HepG2 (cell line): ENCODE results near the gene MYH9. TPM values are rescaled to one million over a fixed set of nuclear protein-coding genes. Genes with fewer than 3 reads are reported as not detected.

Source experiments
- ATAC-seq: fragments of 200-7000 bp; cut with Tn5 transposase; 3 replicates; pipeline ENCODE4 v1.9.1; 2020; ENCODE audit warnings: mild to moderate bottlenecking, moderate library complexity
- BruUV-seq: library from RNA; stranded (reverse); fragments of 400-500 nt; replicated peaks from 2 replicates; lab custom pipeline; 2021; lab: Mats Ljungman, UMichigan
- CTCF ChIA-PET: fragments of 300-600 bp; formaldehyde crosslinking; extraction: SDS; loops from one replicate; lab custom pipeline; 2021; ENCODE audit warnings: low total read pairs, inconsistent platforms, low intra/inter-chr PET ratio; lab: Yijun Ruan, JAX
- POLR2A ChIA-PET: fragments of 350-600 bp; sonication (Branson Sonifier 250); formaldehyde crosslinking; loops from one replicate; lab custom pipeline; 2020; ENCODE audit warnings: antibody characterized with exemption, inconsistent platforms; lab: Yijun Ruan, JAX
- DNase-seq: peaks from one replicate; pipeline ENCODE4 v3.0.0-alpha.2; 2015; ENCODE audit warnings: low spot score
- FAIRE-seq: peaks from 3 replicates; lab custom pipeline; 2011; peaks lifted over from hg19 to GRCh38; lab: Jason Lieb, UNC
- H2AFZ ChIP-seq: one replicate; pipeline ENCODE4 v1.6.1; 2011; ENCODE audit warnings: low read length, inconsistent platforms
- H3K27ac ChIP-seq: fragments of 300-600 bp; 3 replicates; pipeline ENCODE4 v1.8.0; 2011; ENCODE audit warnings: mixed run types, mild to moderate bottlenecking, mixed read lengths, low read length, inconsistent platforms; ENCODE audit not compliant: insufficient read depth; ENCODE audit errors: extremely low read length
- H3K27me3 ChIP-seq, 2 experiments: fragments of 200-600 bp in 1 of 2; 2 replicates in 1 of 2; 3 replicates in 1 of 2; pipeline versions ENCODE4 v1.6.0 to v1.8.0; 2011; ENCODE audit warnings: low read length in 2 of 2, mild to moderate bottlenecking in 2 of 2, moderate library complexity in 2 of 2, inconsistent platforms in 1 of 2; ENCODE audit not compliant: insufficient read depth in 2 of 2, control insufficient read depth in 1 of 2
- H3K36me3 ChIP-seq, 2 experiments: fragments of 200-600 bp in 1 of 2; replicated peaks in 1 of 2; 2 replicates in 1 of 2; 3 replicates in 1 of 2; pipeline versions ENCODE4 v1.5.1 to v1.8.0; 2011; ENCODE audit warnings: low read length in 2 of 2, inconsistent platforms in 1 of 2; ENCODE audit not compliant: insufficient read depth in 2 of 2, control insufficient read depth in 1 of 2
- H3K4me1 ChIP-seq: 2 replicates; pipeline ENCODE4 v1.5.1; 2012; ENCODE audit warnings: low read length, inconsistent platforms; ENCODE audit not compliant: insufficient read depth
- H3K4me2 ChIP-seq: 2 replicates; pipeline ENCODE4 v1.6.0; 2011; ENCODE audit warnings: low read depth, low read length, inconsistent platforms
- H3K4me3 ChIP-seq, 3 experiments: fragments of 200-600 bp in 1 of 3; sonication (generic), shearing (Covaris generic) in 1 of 3; replicated peaks in 1 of 3; 2 replicates each; pipeline ENCODE4 v1.5.1; 2011 to 2016; ENCODE audit warnings: low read length in 3 of 3, inconsistent platforms in 2 of 3, low read depth in 2 of 3, mild to moderate bottlenecking in 2 of 3, control low read depth in 1 of 3, mixed read lengths in 1 of 3; ENCODE audit not compliant: insufficient read depth in 1 of 3
- H3K79me2 ChIP-seq: one replicate; pipeline ENCODE4 v1.6.1; 2011; ENCODE audit warnings: low read length, inconsistent platforms; ENCODE audit not compliant: insufficient read depth
- H3K9ac ChIP-seq: 2 replicates; pipeline ENCODE4 v1.6.0; 2011; ENCODE audit warnings: mild to moderate bottlenecking, low read depth, low read length, inconsistent platforms; ENCODE audit not compliant: insufficient read depth
- H3K9me3 ChIP-seq: 2 replicates; pipeline ENCODE4 v1.5.1; 2012; ENCODE audit warnings: mild to moderate bottlenecking, low read length
- H4K20me1 ChIP-seq: 2 replicates; pipeline ENCODE4 v1.6.0; 2011; ENCODE audit warnings: inconsistent platforms, mild to moderate bottlenecking, low read length, moderate library complexity; ENCODE audit not compliant: insufficient read depth
- AGO2 ChIP-seq: fragments of 200-400 bp; formaldehyde crosslinking; optimal IDR thresholded peaks from 2 replicates; pipeline ENCODE3; 2017; ENCODE audit warnings: mild to moderate bottlenecking, low read depth, low read length, moderate library complexity
- POLR2A ChIP-seq, 2 experiments: IDR thresholded peaks; 2 replicates each; pipeline ENCODE4 v1.6.1; 2011; ENCODE audit warnings: low read depth in 2 of 2, low read length in 2 of 2, mild to moderate bottlenecking in 1 of 2, moderate library complexity in 1 of 2; ENCODE audit not compliant: insufficient read depth in 1 of 2
- TOPORS ChIP-seq: sonication (generic); formaldehyde crosslinking; IDR thresholded peaks from 2 replicates; pipeline ENCODE4 v1.8.0; 2023; ENCODE audit warnings: mild to moderate bottlenecking, missing genetic modification reagents
- ZNF629 ChIP-seq: sonication (generic); formaldehyde crosslinking; conservative IDR thresholded peaks from 2 replicates; pipeline ENCODE4 v1.5.0; 2020; ENCODE audit warnings: missing genetic modification reagents
- WGBS: methylation state at CpG from one replicate; pipeline ENCODE4 v1.1.6; 2017; ENCODE audit warnings: low lambda C conversion rate; 5-methylcytosine and 5-hydroxymethylcytosine counted together
- in situ Hi-C: cut with HindIII; loops from 2 replicates; pipeline ENCODE4 v1.10.0; 2017; ENCODE audit warnings: low pct_unique_long_range_greater_than_20kb; ENCODE audit not compliant: extremely low pct_ligation_motif_present
- intact Hi-C: fragments of 100-400 bp; cut with micrococcal nuclease; formaldehyde crosslinking; loops from one replicate; pipeline ENCODE4 v1.10.0; 2022; ENCODE audit not compliant: unreplicated experiment
- polyA plus RNA-seq, 8 experiments: library from polyadenylated mRNA; depleted of rRNA in 3 of 8; stranded (reverse) in 7 of 8; unstranded in 1 of 8; fragments of >200 nt; fragmentation: Illumina TruSeq in 4 of 8; extraction: Trizol in 4 of 8; gene quantifications; 2 replicates each; pipeline versions ENCODE4 v1.2.1 to v1.2.3, GENCODE V29; 2011 to 2016; ENCODE audit warnings: low read depth in 4 of 8, missing spikeins in 1 of 8, mixed read lengths in 1 of 8; ENCODE audit not compliant: insufficient read depth in 1 of 8
- total RNA-seq, 5 experiments: library from RNA; depleted of rRNA; stranded (reverse); fragments of >200 nt; fragmentation: Illumina TruSeq; extraction: Trizol; gene quantifications; 2 replicates each; pipeline ENCODE4 v1.2.3, GENCODE V29; 2016; ENCODE audit warnings: low read depth in 1 of 5

Gene MYH9
- total and polyA plus RNA-seq, 2 of the 13 experiments (the other 11 are each of a cell fraction or from before 2014, with no cell fraction given): 50.7 to 98.5 TPM

DNA sequence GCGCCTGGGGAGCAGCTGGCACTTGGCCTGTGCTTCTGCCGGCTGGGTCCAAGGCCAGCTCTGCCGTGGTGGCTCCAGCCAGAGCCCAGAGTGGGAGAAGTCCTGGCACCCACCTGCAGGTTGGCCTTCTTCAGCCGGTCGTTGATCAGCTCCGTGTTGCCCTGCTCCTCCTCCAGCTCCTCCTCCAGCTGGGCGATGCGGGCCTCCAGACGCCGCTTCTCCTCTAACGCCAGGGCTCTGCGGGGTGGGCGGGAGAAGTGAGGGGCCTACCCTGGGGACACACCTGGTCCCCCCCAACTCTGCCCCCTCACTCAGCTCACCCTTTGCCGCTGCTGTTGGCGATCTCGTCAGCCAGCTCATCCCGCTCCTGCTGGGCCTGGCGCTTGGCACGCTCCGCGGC lies 102.2 kb downstream of the MYH9 start:
- H3K4me3 ChIP-seq: no peak overlapping the region
- H2AFZ ChIP-seq: no peak overlapping the region
- H3K79me2 ChIP-seq: no peaks in the 10 kb centered on the region
- in situ Hi-C loops (loop anchor here (5.0 to 10.0 kb wide), 2 partner anchors 51 to 88 kb away; partner anchors contain the start of gene APOL2), intact Hi-C loops (no loop called here)
- ChIA-PET POLR2A (no interaction called here), CTCF (interaction anchor here (0.9 to 2.0 kb wide), 2 partner anchors 64 to 91 kb away, joined by 4 to 14 read pairs; no protein-coding TSS in a partner anchor)
- peaks cover 48 to 71% of the 10 kb centered on the region in 2 experiments for H3K36me3 ChIP-seq
- no peaks in the 10 kb centered on the region for H3K4me1 ChIP-seq
- H3K9ac ChIP-seq: no peak overlapping the region
- FAIRE-seq: no peak
- no peak overlapping the region for H3K27ac ChIP-seq
- no peak for ATAC-seq
- H3K4me2 ChIP-seq: no peak overlapping the region
- no peaks in the 10 kb centered on the region for H4K20me1 ChIP-seq
- no peaks in the 10 kb centered on the region for H3K27me3 ChIP-seq
- DNase-seq: no peak
- BruUV-seq: no TSS peak
- no peaks in the 10 kb centered on the region for H3K9me3 ChIP-seq
- TF ChIP-seq TOPORS (CRISPR knock-in tag): no peak
- TF ChIP-seq AGO2: peak; percentile 61
- WGBS: 96% methylated on average over 15 of the region's 21 CpGs

GRCh38 chr22:36285017-36285416 lies 102.8 kb downstream of the MYH9 start:
- peaks cover 48 to 70% of the 10 kb centered on the region in 2 experiments for H3K36me3 ChIP-seq
- H3K27ac ChIP-seq: no peak overlapping the region
- ATAC-seq (no peak), DNase-seq (no peak), FAIRE-seq (no peak)
- H3K9me3 ChIP-seq: no peaks in the 10 kb centered on the region
- intact Hi-C loops (no loop called here), in situ Hi-C loops (loop anchor here (5.0 to 10.0 kb wide), 2 partner anchors 50 to 88 kb away; partner anchors contain the start of gene APOL2)
- TF ChIP-seq ZNF629 (CRISPR knock-in tag): no peak
- TF ChIP-seq POLR2A (IDR thresholded peaks at IDR 0.05; ENCODE audit: insufficient read depth in 1 of 2, low read depth in 2 of 2, low read length in 2 of 2): 0 out of 4 replicates have a peak, but pooled peaks of 1 of the 2 experiments have one; percentile 28
- no peaks in the 10 kb centered on the region for H4K20me1 ChIP-seq
- H3K4me2 ChIP-seq: no peak overlapping the region
- CTCF ChIA-PET: interaction anchor here (2.0 kb wide), 1 partner anchor 90 kb away, joined by 14 read pairs; no protein-coding TSS in a partner anchor
- no peaks in the 10 kb centered on the region for H3K27me3 ChIP-seq
- BruUV-seq: no TSS peak
- H3K4me1 ChIP-seq: peaks cover 5% of the 10 kb centered on the region
- no peak overlapping the region for H2AFZ ChIP-seq
- no peak overlapping the region for H3K4me3 ChIP-seq
- POLR2A ChIA-PET: no interaction called here
- 95% methylated on average over 9 of the region's 12 CpGs for WGBS
- H3K9ac ChIP-seq: no peak overlapping the region
- no peaks in the 10 kb centered on the region for H3K79me2 ChIP-seq
